Body of pancreas (tissue), 4 donors: ENCODE data around the gene MISP. TPM values are rescaled to one million over a fixed set of nuclear protein-coding genes. Genes with fewer than 3 reads are reported as not detected.

Experiments
- ATAC-seq: fragments of 150-250 bp; one replicate; pipeline ENCODE4 v1.9.1; 2016
- DNase-seq, 4 donors: peaks; one replicate each; pipeline ENCODE4 v3.0.0-alpha.2; 2019
- H3K27ac ChIP-seq, 4 donors: fragments of 200-600 bp; sonication (generic); 1 replicate in 3 of 4; 2 replicates in 1 of 4; pipeline versions ENCODE4 v1.5.1 to v1.6.1; 2016 to 2019; ENCODE audit warnings: mild to moderate bottlenecking in 1 of 4, mixed read lengths in 1 of 4, moderate library complexity in 1 of 4
- H3K27me3 ChIP-seq, 2 donors: fragments of 200-600 bp; sonication (generic); one replicate each; pipeline ENCODE4 v1.6.0; 2016; ENCODE audit warnings: mild to moderate bottlenecking in 1 of 2
- H3K36me3 ChIP-seq, 2 donors: fragments of 200-600 bp; sonication (generic); replicated peaks in 1 of 2; 2 replicates each; pipeline ENCODE4 v1.5.1; 2016; ENCODE audit warnings: low read depth in 2 of 2; ENCODE audit not compliant: insufficient read depth in 1 of 2
- H3K4me1 ChIP-seq: fragments of 200-600 bp; sonication (generic); one replicate; pipeline ENCODE4 v1.6.0; 2016
- H3K4me3 ChIP-seq, 2 donors: fragments of 200-600 bp; sonication (generic); 1 replicate in 1 of 2; 2 replicates in 1 of 2; pipeline ENCODE4 v1.5.1; 2016 to 2019
- H3K9me3 ChIP-seq, 3 donors: fragments of 200-600 bp; sonication (generic); 1 replicate in 2 of 3; 2 replicates in 1 of 3; pipeline ENCODE4 v1.5.1; 2016
- CTCF ChIP-seq, 7 experiments: fragments of 450-650 bp in 4 of 7; fragments of 200-600 bp in 3 of 7; sonication (generic) in 3 of 7; IDR thresholded peaks; one replicate each; pipeline ENCODE4 v1.5.1; 2016 to 2019; ENCODE audit warnings: antibody characterized with exemption in 7 of 7
- POLR2A ChIP-seq, 3 donors: fragments of 450-650 bp; IDR thresholded peaks; one replicate each; pipeline ENCODE4 v1.6.1; 2016; ENCODE audit warnings: antibody characterized with exemption in 3 of 3, mild to moderate bottlenecking in 2 of 3
- WGBS, 2 donors: methylation state at CpG; one replicate each; pipeline ENCODE4 v1.1.5; 2017; 5-methylcytosine and 5-hydroxymethylcytosine counted together
- intact Hi-C: fragments of 100-400 bp; cut with DNase I; formaldehyde crosslinking; loops from one replicate; pipeline ENCODE4 v1.15.1; 2023
- total RNA-seq, 2 donors: library from RNA; depleted of rRNA; stranded (reverse); fragments of >200 nt; gene quantifications; one replicate each; pipeline ENCODE4 v1.1.0, GENCODE V29; 2016

The MISP gene
- total RNA-seq, 2 donors from 2014 or later = 0.99 to 3.4 TPM

GRCh38 chr19:778910-779653, 28.2 kb downstream of the MISP start:
- Histone ChIP-seq H3K9me3 (no peaks in the 10 kb centered on the region), H3K27ac (peak overlapping the region in 2 of 4 donors; percentile 62 to 71), H3K4me3 (no peak overlapping the region), H3K27me3 (no peaks in the 10 kb centered on the region), H3K36me3 (no peaks in the 10 kb centered on the region), H3K4me1 (peaks cover 15% of the 10 kb centered on the region)
- DNase-seq (peak in 3 of 4 donors; percentile 46 to 58 (median 50)), ATAC-seq (no peak)
- intact Hi-C loops = no loop called here
- TF ChIP-seq POLR2A (IDR thresholded peaks at IDR 0.05) (no peak), CTCF (IDR thresholded peaks at IDR 0.05) (no peak)
- 62 to 66% methylated on average over 35 to 36 of the region's 36 CpGs for WGBS, 2 donors

GRCh38 chr19:780935-781334, 30.0 kb downstream of the MISP start:
- WGBS, 2 donors = 73 to 79% methylated on average over 10 to 15 of the region's 15 CpGs
- TF ChIP-seq CTCF (IDR thresholded peaks at IDR 0.05) = no peak
- no peak for TF ChIP-seq POLR2A (IDR thresholded peaks at IDR 0.05)
- H3K4me3 ChIP-seq = no peak overlapping the region
- intact Hi-C loops = no loop called here
- peak overlapping the region in 2 of 4 donors; percentile 87 to 89 for H3K27ac ChIP-seq
- H3K9me3 ChIP-seq = no peaks in the 10 kb centered on the region
- DNase-seq (no peak), ATAC-seq (no peak)
- H3K36me3 ChIP-seq = no peaks in the 10 kb centered on the region
- peaks cover 15% of the 10 kb centered on the region for H3K4me1 ChIP-seq
- H3K27me3 ChIP-seq = no peaks in the 10 kb centered on the region

- WGBS, 2 donors = 75 to 84% methylated on average over 4 to 17 of the region's 19 CpGs
- ATAC-seq = no peak
These were observed 30.9 kb downstream of the MISP start for GRCh38 chr19:781800-782184.

GRCh38 chr19:782185-782877, 31.4 kb downstream of the MISP start:
- no peak for TF ChIP-seq CTCF (IDR thresholded peaks at IDR 0.05)
- TF ChIP-seq POLR2A (IDR thresholded peaks at IDR 0.05) = peak; percentile 46 to 79 (median 64)
- intact Hi-C loops = no loop called here
- H3K27me3 ChIP-seq = no peaks in the 10 kb centered on the region
- H3K4me1 ChIP-seq = peaks cover 15% of the 10 kb centered on the region
- DNase-seq (peak in 3 of 4 donors; percentile 58 to 72 (median 66)), ATAC-seq (peak; percentile 82)
- WGBS, 2 donors = 14 to 28% methylated on average over 18 to 29 of the region's 29 CpGs
- H3K9me3 ChIP-seq = no peaks in the 10 kb centered on the region
- H3K36me3 ChIP-seq = no peaks in the 10 kb centered on the region
- H3K4me3 ChIP-seq = no peak overlapping the region
- peak overlapping the region; percentile 62 to 89 (median 78) for H3K27ac ChIP-seq

More at GRCh38 chr19:781800-782184, 30.9 kb downstream of the MISP start:
- Histone ChIP-seq H3K9me3 (no peaks in the 10 kb centered on the region), H3K4me1 (peaks cover 15% of the 10 kb centered on the region), H3K4me3 (no peak overlapping the region), H3K36me3 (no peaks in the 10 kb centered on the region), H3K27me3 (no peaks in the 10 kb centered on the region), H3K27ac (peak overlapping the region; percentile 62 to 89 (median 78))
- TF ChIP-seq CTCF (IDR thresholded peaks at IDR 0.05) (no peak), POLR2A (IDR thresholded peaks at IDR 0.05) (no peak)
- intact Hi-C loops = no loop called here
- DNase-seq = no peak
